ENCODE measurements around the gene SPATS2. TPM values are rescaled to one million over a fixed set of nuclear protein-coding genes. Genes with fewer than 3 reads are reported as not detected.
"Not testable (repeated sequence)": the region's sequence is repeated elsewhere in the genome, so short reads cannot be mapped to it uniquely, and the experiment has no call there.

Gene SPATS2
- total and polyA plus RNA-seq, 11 donors = 3.0 to 9.1 (median 5.7) TPM

DNA sequence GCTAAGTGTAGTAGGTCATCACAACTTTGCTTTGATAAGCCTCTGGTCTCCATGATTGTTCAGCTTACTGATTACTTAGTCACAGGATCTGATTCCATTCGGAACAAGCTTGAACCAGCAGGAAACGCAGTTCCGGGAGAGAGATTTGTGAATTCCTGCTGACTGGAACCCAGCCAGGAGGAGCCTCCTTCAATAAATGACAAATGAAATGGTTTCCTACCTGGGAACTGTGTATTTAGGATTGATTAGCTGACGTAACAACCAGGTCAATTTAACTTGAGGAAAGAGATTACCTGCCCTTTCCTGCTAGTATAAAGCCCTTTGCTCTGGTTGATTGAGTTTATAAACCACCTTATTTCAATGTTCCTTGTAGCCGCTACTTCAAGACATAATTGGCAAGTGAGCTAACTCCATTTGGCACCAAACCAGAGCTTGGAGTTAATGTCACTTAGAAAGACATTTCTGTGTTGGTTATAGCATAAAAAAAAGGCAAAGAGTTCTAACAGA is 136.5 kb downstream of the SPATS2 start:
- Histone ChIP-seq H3K27me3 (no peaks in the 10 kb centered on the region), H3K9me3 (no peaks in the 10 kb centered on the region), H3K4me3 (no peak overlapping the region), H3K27ac (no peak overlapping the region), H3K4me1 (peaks cover 0 to 4% (median 0%) of the 10 kb centered on the region in 12 donors), H3K36me3 (peaks cover 0 to 31% (median 15%) of the 10 kb centered on the region in 9 donors)
- TF ChIP-seq, protein P1, sequence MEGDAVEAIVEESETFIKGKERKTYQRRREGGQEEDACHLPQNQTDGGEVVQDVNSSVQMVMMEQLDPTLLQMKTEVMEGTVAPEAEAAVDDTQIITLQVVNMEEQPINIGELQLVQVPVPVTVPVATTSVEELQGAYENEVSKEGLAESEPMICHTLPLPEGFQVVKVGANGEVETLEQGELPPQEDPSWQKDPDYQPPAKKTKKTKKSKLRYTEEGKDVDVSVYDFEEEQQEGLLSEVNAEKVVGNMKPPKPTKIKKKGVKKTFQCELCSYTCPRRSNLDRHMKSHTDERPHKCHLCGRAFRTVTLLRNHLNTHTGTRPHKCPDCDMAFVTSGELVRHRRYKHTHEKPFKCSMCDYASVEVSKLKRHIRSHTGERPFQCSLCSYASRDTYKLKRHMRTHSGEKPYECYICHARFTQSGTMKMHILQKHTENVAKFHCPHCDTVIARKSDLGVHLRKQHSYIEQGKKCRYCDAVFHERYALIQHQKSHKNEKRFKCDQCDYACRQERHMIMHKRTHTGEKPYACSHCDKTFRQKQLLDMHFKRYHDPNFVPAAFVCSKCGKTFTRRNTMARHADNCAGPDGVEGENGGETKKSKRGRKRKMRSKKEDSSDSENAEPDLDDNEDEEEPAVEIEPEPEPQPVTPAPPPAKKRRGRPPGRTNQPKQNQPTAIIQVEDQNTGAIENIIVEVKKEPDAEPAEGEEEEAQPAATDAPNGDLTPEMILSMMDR (IDR thresholded peaks at IDR 0.05) = no peak
- peak in 1 of 4 donors; percentile 60 for ATAC-seq
- WGBS, 4 donors = 46 to 65% (median 51%) methylated on average over 5 of the region's 5 CpGs
- intact Hi-C loops (cut with DNase I) = no loop called here
- no peak for DNase-seq

DNA sequence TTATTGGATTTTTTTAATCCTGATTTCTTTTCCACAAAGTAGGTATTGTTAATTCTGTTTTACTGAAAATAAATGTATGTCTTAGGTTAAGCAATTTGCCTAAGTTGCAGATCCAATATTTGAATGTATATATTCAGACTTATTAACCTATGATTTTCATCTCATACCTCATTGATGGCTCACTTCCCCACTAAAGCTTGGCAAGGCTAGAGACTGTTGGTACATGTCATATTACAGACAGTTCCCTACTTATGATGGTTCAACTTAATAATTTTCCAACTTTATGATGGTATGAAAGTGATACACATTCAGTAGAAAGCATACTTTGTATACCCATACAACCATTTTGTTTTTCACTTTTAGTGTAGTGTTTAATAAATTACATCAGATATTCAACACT is 138.4 kb downstream of the SPATS2 start:
- H3K4me1 ChIP-seq = peaks cover 0 to 4% (median 0%) of the 10 kb centered on the region in 12 donors
- no peak overlapping the region for H3K4me3 ChIP-seq
- no peak for DNase-seq
- H3K27me3 ChIP-seq = no peaks in the 10 kb centered on the region
- intact Hi-C loops (cut with DNase I) = no loop called here
- no peak for ATAC-seq
- TF ChIP-seq POLR2A (IDR thresholded peaks at IDR 0.05) = no peak
- TF ChIP-seq, protein P1 (IDR thresholded peaks at IDR 0.05) = no peak
- H3K36me3 ChIP-seq = peaks cover 0 to 24% (median 8%) of the 10 kb centered on the region in 9 donors
- H3K9me3 ChIP-seq = no peaks in the 10 kb centered on the region
- H3K27ac ChIP-seq = no peak overlapping the region

DNA sequence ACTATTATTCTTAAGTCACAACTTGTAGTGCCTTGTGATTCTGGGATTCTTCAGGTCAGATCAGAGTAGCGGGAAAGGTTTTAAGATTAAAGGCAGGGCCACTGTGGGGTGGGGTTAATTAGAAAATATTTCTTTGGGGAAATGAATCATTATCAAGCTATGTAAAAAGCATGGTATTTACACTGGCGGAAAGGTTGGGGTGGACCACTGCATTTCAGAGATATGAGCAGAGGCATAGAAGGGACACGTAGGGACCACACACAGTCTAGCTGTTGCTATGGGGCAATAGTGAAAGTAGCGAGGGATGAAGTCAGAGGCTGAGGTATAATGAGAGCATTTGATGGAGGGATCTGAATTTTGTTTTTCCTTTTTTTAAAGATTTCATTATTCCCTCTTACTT is 139.9 kb downstream of the SPATS2 start:
- Histone ChIP-seq H3K27ac (no peak overlapping the region), H3K4me3 (no peak overlapping the region), H3K4me1 (peaks cover 0 to 4% (median 0%) of the 10 kb centered on the region in 12 donors), H3K27me3 (no peaks in the 10 kb centered on the region), H3K36me3 (peaks cover 0 to 17% (median 3%) of the 10 kb centered on the region in 9 donors), H3K9me3 (no peaks in the 10 kb centered on the region)
- DNase-seq (no peak), ATAC-seq (peak in 1 of 4 donors; percentile 61)
- 89 to 92% (median 92%) methylated on average over 4 of the region's 4 CpGs for WGBS, 4 donors
- intact Hi-C loops (cut with DNase I) = no loop called here
- TF ChIP-seq POLR2A (IDR thresholded peaks at IDR 0.05) = no peak
- TF ChIP-seq, protein P1 (IDR thresholded peaks at IDR 0.05) = no peak

DNA sequence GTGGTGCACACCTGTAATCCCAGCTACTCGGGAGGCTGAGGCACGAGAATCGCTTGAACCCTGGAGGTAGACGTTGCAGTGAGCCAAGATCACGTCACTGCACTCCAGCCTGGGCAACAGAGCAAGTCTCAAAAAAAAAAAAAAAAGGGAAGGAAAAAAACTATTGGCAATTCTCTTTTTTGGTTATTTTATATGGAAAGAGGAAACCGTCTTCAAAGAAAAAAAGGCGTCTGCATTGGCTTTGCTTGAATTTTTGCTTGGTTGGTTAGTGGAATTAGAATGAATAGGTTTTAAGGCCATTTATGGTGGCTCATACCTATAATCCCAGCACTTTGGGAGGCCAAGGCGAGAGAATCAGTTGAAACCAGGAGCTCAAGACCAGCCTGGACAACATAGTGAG is 142.4 kb downstream of the SPATS2 start:
- H3K27ac ChIP-seq, ATAC-seq, H3K4me1 ChIP-seq, H3K4me3 ChIP-seq, H3K9me3 ChIP-seq, DNase-seq, H3K27me3 ChIP-seq: not testable (repeated sequence)
- peaks cover 0 to 16% (median 0%) of the 10 kb centered on the region in 9 donors for H3K36me3 ChIP-seq
- 93 to 98% (median 96%) methylated on average over 8 of the region's 8 CpGs for WGBS, 4 donors
- intact Hi-C loops (cut with DNase I) = loop anchor here in 3 of 10 donors (2.0 to 10.0 kb wide), 3 partner anchors 145 to 225 kb away; no protein-coding TSS in a partner anchor

DNA sequence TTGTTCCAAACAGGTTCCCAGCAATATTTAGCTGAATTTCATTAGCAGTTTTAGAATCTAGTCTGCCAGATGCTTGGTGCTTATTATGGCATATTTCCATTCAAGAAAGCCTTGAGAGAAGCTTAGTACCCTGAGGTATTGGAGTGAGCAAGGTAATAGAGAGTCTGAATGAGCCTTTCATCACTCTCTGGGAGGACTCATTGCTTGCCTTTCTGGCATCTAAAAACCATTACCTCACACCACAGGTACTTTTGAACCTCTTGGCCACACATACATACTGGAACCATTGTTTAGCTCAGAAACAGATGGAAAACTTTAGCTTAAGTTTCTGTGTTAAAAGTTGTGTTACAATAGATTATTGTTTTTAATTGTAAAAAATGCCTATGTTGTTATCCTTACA is 144.1 kb downstream of the SPATS2 start:
- Histone ChIP-seq H3K27ac (no peak overlapping the region), H3K36me3 (peaks cover 0 to 15% (median 0%) of the 10 kb centered on the region in 9 donors), H3K9me3 (no peaks in the 10 kb centered on the region), H3K27me3 (no peaks in the 10 kb centered on the region), H3K4me1 (peaks cover 0 to 3% (median 0%) of the 10 kb centered on the region in 12 donors), H3K4me3 (no peak overlapping the region)
- intact Hi-C loops (cut with DNase I) = loop anchor here in 3 of 10 donors (2.0 to 10.0 kb wide), 3 partner anchors 147 to 227 kb away; no protein-coding TSS in a partner anchor
- no peak for TF ChIP-seq POLR2A (IDR thresholded peaks at IDR 0.05)
- TF ChIP-seq, protein P1 (IDR thresholded peaks at IDR 0.05) = no peak
- DNase-seq (no peak), ATAC-seq (no peak)

Measured in heart left ventricle (tissue), 16 donors.